Epithelial cell of esophagus (primary cell): ENCODE measurements around the gene USH2A.
A peak's percentile ranks its signal among the peaks of the same experiment; 100 is the strongest.

Experiments
- DNase-seq: peaks from one replicate; pipeline ENCODE4 v3.0.0; 2010; ENCODE audit warnings: low read depth
- H3K4me3 ChIP-seq: 2 replicates; pipeline ENCODE4 v1.5.1; 2011; ENCODE audit warnings: mild to moderate bottlenecking, low read length, control low read depth
- CTCF ChIP-seq: IDR thresholded peaks from 2 replicates; pipeline ENCODE4 v1.5.1; 2011; ENCODE audit warnings: low read depth, mild to moderate bottlenecking, low read length, control low read depth, inconsistent platforms; ENCODE audit not compliant: insufficient read depth; ENCODE audit errors: missing control alignments

The USH2A gene

GRCh38 chr1:216140730-216141524 lies 282.3 kb downstream of the USH2A start:
- TF ChIP-seq CTCF, result no peak
- DNase-seq, result no peak
- H3K4me3 ChIP-seq, result no peak overlapping the region

- no peak for DNase-seq
- no peak for TF ChIP-seq CTCF
- H3K4me3 ChIP-seq, result no peak overlapping the region
These were observed 299.0 kb downstream of the USH2A start for GRCh38 chr1:216124192-216124781.

GRCh38 chr1:216123446-216124191 lies 299.6 kb downstream of the USH2A start:
- TF ChIP-seq CTCF, result no peak
- DNase-seq, result no peak
- no peak overlapping the region for H3K4me3 ChIP-seq

- H3K4me3 ChIP-seq, result no peak overlapping the region
- TF ChIP-seq CTCF, result peak; percentile 58
- DNase-seq, result peak; percentile 57
These were observed 303.6 kb downstream of the USH2A start for GRCh38 chr1:216119600-216119999.

- H3K4me3 ChIP-seq, result no peak overlapping the region
- no peak for DNase-seq
- no peak for TF ChIP-seq CTCF
These were observed 309.1 kb downstream of the USH2A start for GRCh38 chr1:216114180-216114579.

- TF ChIP-seq CTCF, result no peak
- H3K4me3 ChIP-seq, result no peak overlapping the region
- no peak for DNase-seq
These were observed 310.1 kb downstream of the USH2A start for GRCh38 chr1:216113181-216113580.
